Astrocyte of the spinal cord (primary cell): ENCODE data around the gene MROH8.

Experiments used
- DNase-seq: peaks from one replicate; pipeline ENCODE4 v3.0.0; 2011; ENCODE audit warnings: low read depth, low spot score
- H3K4me3 ChIP-seq: 2 replicates; pipeline ENCODE4 v1.5.1; 2011; ENCODE audit warnings: low read depth, mild to moderate bottlenecking, low read length, moderate library complexity
- in situ Hi-C: cut with HindIII; loops from 2 replicates; pipeline ENCODE4 v1.10.0; 2017; ENCODE audit warnings: low sequenced_read_pairs
- TF ChIP-seq, protein P1 (sequence below): IDR thresholded peaks from 2 replicates; pipeline ENCODE4 v1.5.1; 2012; ENCODE audit warnings: low read depth, mild to moderate bottlenecking, low read length, inconsistent platforms

Gene MROH8

DNA sequence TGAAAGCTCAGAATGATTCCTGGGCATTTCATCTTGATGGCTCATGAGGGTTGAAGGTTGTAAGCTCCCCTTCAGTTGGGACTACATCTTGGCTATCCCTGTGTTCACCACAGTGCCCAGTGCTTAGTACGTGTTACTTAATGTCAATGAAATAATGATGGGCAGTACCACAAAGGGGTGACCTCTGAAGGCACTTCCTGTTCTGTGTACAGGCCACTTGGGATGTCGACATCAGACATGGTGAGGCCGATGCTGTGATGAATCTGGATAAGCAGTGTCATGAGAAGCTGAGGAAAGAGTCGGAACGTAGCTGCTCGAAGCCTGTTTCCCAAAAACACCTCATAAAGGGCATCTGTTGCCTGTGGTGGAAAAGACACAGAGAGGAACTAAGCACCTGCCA lies 55.9 kb downstream of the MROH8 start:
- TF ChIP-seq, protein P1, sequence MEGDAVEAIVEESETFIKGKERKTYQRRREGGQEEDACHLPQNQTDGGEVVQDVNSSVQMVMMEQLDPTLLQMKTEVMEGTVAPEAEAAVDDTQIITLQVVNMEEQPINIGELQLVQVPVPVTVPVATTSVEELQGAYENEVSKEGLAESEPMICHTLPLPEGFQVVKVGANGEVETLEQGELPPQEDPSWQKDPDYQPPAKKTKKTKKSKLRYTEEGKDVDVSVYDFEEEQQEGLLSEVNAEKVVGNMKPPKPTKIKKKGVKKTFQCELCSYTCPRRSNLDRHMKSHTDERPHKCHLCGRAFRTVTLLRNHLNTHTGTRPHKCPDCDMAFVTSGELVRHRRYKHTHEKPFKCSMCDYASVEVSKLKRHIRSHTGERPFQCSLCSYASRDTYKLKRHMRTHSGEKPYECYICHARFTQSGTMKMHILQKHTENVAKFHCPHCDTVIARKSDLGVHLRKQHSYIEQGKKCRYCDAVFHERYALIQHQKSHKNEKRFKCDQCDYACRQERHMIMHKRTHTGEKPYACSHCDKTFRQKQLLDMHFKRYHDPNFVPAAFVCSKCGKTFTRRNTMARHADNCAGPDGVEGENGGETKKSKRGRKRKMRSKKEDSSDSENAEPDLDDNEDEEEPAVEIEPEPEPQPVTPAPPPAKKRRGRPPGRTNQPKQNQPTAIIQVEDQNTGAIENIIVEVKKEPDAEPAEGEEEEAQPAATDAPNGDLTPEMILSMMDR: no peak
- no peak for DNase-seq
- H3K4me3 ChIP-seq: no peak overlapping the region
- in situ Hi-C loops: no loop called here

DNA sequence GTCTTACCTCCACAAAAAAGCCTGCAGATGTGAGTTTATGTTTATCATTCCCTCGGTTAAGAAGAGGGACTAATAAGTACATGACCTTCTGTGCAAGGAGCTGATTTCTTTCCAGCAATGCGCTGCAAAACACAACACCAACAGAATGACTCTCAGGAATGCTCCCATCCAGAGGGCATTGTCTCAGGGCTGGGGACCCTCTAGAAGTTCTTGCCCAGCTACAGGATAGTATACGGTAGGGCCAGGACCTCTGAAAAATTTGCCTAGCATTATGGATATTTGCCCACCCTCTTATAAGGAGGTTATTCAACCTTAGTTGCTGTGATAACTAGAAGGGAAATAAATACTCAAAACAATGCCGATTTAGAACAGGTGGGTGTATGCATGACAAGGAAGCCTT lies 58.9 kb downstream of the MROH8 start:
- no peak for DNase-seq
- in situ Hi-C loops: no loop called here

DNA sequence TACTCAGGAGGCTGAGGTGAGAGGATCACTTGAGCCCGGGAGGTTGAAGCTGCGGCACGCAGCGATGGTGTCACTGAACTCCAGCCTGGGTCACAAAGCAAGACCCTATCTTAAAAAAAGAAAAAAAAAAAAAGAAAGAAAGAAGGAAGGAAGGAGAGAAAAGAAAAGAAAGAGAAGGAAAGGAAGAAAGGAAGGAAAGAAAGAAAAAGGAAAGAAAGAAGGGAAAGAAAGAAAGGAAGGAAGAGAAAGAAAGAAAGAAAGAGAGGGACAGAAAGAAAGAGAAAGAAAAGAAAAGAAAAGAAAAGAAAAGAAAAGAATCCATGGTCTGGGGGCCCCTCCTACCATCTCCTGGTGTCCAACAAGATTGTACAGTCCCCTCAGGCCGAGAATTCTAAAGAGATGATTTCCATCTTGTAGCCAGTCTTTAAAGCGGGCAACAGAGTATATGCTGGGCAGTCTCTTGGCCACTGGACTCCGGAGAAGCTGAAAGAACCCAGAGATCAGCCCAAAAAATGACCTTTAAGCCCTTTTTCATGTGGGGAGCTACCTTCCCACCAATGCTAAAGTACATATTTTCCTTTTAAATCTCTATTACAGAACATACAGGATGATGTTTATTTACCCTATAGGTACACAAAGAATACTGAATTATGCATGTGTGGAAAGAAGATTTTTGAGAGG lies 59.9 kb downstream of the MROH8 start:
- in situ Hi-C loops: no loop called here
- no peak for DNase-seq

More for the DNA sequence above, 58.9 kb downstream of the MROH8 start:
- H3K4me3 ChIP-seq: no peak overlapping the region
- TF ChIP-seq, protein P1: no peak

DNA sequence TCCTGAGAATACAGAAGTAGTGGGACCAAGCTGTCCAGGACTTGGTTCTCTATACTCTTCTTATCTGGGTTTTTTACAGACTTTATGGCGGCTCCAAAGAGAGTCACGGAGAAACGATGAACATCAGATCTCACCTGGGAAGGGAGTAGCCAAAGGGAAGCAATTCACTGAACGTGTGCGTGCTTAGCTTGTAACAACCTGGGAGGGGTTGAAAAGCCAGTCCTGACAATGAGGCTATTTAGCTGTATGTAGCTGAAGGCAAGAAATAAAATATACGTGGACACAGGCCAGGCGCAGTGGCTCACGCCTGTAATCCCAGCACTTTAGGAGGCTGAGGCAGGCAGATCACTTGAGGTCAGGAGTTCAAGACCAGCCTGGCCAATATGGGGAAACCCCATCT lies 65.3 kb downstream of the MROH8 start:
- H3K4me3 ChIP-seq: no peak overlapping the region
- in situ Hi-C loops: no loop called here
- no peak for DNase-seq
- TF ChIP-seq, protein P1: no peak

More for the DNA sequence above, 59.9 kb downstream of the MROH8 start:
- TF ChIP-seq, protein P1: no peak
- no peak overlapping the region for H3K4me3 ChIP-seq

DNA sequence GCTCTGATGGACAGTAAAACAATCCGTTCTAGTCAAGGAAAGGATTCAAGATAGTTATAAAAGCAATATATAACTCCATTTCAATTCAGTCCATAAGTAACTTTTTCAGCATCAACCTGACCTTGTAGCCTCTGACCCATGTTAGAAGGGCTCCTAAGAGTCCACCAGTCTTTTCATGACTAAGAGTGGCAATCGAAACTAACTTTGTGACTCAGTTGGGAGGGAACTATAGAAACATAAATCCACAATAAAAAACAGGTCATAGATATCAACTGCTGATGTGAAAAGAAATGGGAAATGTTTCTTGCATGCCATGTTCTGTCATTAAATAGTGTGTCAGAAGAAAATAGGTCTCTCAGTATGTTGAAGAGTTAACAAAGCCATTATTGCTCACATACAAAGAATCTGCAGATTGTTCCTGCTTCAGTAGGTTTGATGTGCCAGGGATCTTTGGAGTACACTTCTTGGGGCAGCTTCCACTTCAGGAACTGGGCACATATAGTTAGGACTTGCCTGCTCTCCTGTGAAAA lies 67.4 kb downstream of the MROH8 start:
- in situ Hi-C loops: no loop called here
- no peak for DNase-seq
- H3K4me3 ChIP-seq: no peak overlapping the region
- TF ChIP-seq, protein P1: no peak

DNA sequence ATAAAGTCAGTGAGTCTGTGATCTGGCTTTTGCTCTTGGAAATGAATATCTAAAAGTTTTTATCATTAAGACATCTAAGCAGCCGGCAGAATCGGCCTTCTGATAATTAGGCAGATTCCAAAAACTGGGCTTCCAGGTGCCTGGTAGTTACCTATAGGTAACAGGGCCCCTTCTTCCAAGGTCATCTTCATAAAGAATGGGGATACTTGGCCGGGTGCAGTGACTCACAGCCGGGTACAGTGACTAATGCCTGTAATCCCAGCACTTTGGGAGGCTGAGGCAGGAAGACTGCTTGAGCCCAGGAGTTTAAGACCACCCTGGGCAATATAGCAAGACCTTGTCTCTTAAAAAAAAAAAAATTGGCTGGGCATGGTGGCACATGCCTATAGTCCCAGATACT lies 70.7 kb downstream of the MROH8 start:
- H3K4me3 ChIP-seq: no peak overlapping the region
- TF ChIP-seq, protein P1: no peak
- no peak for DNase-seq
- in situ Hi-C loops: no loop called here
